Measurements from ENCODE around the gene AIFM2.
"Not testable (repeated sequence)": the region's sequence is repeated elsewhere in the genome, so short reads cannot be mapped to it uniquely, and the experiment has no call there.

AIFM2 gene

GRCh38 chr10:70132098-70133029 is at the start of gene AIFM2:
Gene AIFM2 (minus strand): TSS chr10:70132825. CDS start chr10:70124084, 8,741 bp downstream.
- DNase-seq = peak; percentile 63

- not testable (repeated sequence) for DNase-seq
Measured at GRCh38 chr10:70179209-70179608, 46.6 kb upstream of the AIFM2 start.

- no peak for DNase-seq
Measured at GRCh38 chr10:70178139-70178725, 45.6 kb upstream of the AIFM2 start.

- no peak for DNase-seq
Measured at GRCh38 chr10:70176441-70176840, 43.8 kb upstream of the AIFM2 start.

- no peak for DNase-seq
Measured at GRCh38 chr10:70175516-70175915, 42.9 kb upstream of the AIFM2 start.

- no peak for DNase-seq
Measured at GRCh38 chr10:70174058-70174741, 41.6 kb upstream of the AIFM2 start.

- no peak for DNase-seq
Measured at GRCh38 chr10:70169649-70170364, 37.2 kb upstream of the AIFM2 start.

GRCh38 chr10:70169011-70169410 is 36.4 kb upstream of the AIFM2 start:
- DNase-seq = no peak

- no peak for DNase-seq
Measured at GRCh38 chr10:70167246-70167645, 34.6 kb upstream of the AIFM2 start.

- DNase-seq = no peak
Measured at GRCh38 chr10:70166394-70166793, 33.8 kb upstream of the AIFM2 start.

- DNase-seq = no peak
Measured at GRCh38 chr10:70164163-70164562, 31.5 kb upstream of the AIFM2 start.

GRCh38 chr10:70163448-70163847 is 30.8 kb upstream of the AIFM2 start:
- no peak for DNase-seq

GRCh38 chr10:70162892-70163201 is 30.2 kb upstream of the AIFM2 start:
- no peak for DNase-seq

- no peak for DNase-seq
Measured at GRCh38 chr10:70162151-70162891, 29.7 kb upstream of the AIFM2 start.

- DNase-seq = no peak
Measured at GRCh38 chr10:70160798-70161197, 28.2 kb upstream of the AIFM2 start.

GRCh38 chr10:70159366-70159765 is 26.7 kb upstream of the AIFM2 start:
- not testable (repeated sequence) for DNase-seq

- no peak for DNase-seq
Measured at GRCh38 chr10:70158113-70158512, 25.5 kb upstream of the AIFM2 start.

GRCh38 chr10:70155255-70155838 is 22.7 kb upstream of the AIFM2 start:
- no peak for DNase-seq

- no peak for DNase-seq
Measured at GRCh38 chr10:70148516-70148915, 15.9 kb upstream of the AIFM2 start.

GRCh38 chr10:70147259-70147625 is 14.6 kb upstream of the AIFM2 start:
- no peak for DNase-seq

- peak; percentile 98 for DNase-seq
Measured at GRCh38 chr10:70146489-70147258, 14.0 kb upstream of the AIFM2 start, which contains the start of gene TYSND1. Gene TYSND1 (minus strand): TSS chr10:70146700. CDS start chr10:70146586, 114 bp downstream.
